OCI-LY3 (cell line): Measurements from ENCODE around the gene LAMTOR2.

Experiments
- H2AFZ ChIP-seq: fragments of 200-600, 300-600 bp; shearing (Covaris generic); 2 replicates; pipeline ENCODE4 v1.6.0; 2014; ENCODE audit warnings: antibody characterized with exemption, low read depth, low read length
- H3K27ac ChIP-seq: fragments of 200-600, 300-600 bp; sonication (generic); 2 replicates; pipeline ENCODE4 v1.5.1; 2014; ENCODE audit warnings: mild to moderate bottlenecking, low read length, moderate library complexity, mixed read lengths
- H3K27me3 ChIP-seq: fragments of 200-600, 300-600 bp; sonication (generic); 2 replicates; pipeline ENCODE4 v1.6.1; 2014; ENCODE audit warnings: low read depth, low read length, mixed read lengths
- H3K36me3 ChIP-seq: fragments of 200-600, 300-600 bp; sonication (generic); replicated peaks from 2 replicates; pipeline ENCODE3; 2014; ENCODE audit warnings: low read depth, low read length, mixed read lengths
- H3K4me1 ChIP-seq: fragments of 300-600, 200-600 bp; sonication (generic); 2 replicates; pipeline ENCODE4 v1.6.1; 2014; ENCODE audit warnings: low read length, mixed read lengths
- H3K4me2 ChIP-seq: fragments of 200-600, 300-600 bp; sonication (generic); 2 replicates; pipeline ENCODE4 v1.6.1; 2014; ENCODE audit warnings: low read length, mixed read lengths
- H3K4me3 ChIP-seq: fragments of 300-600, 200-600 bp; sonication (generic); 2 replicates; pipeline ENCODE4 v1.5.1; 2014; ENCODE audit warnings: antibody characterized with exemption, mild to moderate bottlenecking, low read length, moderate library complexity
- H3K79me2 ChIP-seq: fragments of 300-600, 200-600 bp; shearing (Covaris generic); 2 replicates; pipeline ENCODE4 v1.6.1; 2014; ENCODE audit warnings: mild to moderate bottlenecking, low read length, mixed read lengths
- H3K9ac ChIP-seq: fragments of 300-600, 200-600 bp; shearing (Covaris generic); 2 replicates; pipeline ENCODE4 v1.6.0; 2014; ENCODE audit warnings: mild to moderate bottlenecking, low read length, moderate library complexity
- H3K9me3 ChIP-seq: fragments of 200-600, 300-600 bp; shearing (Covaris generic); 2 replicates; pipeline ENCODE4 v1.6.1; 2014; ENCODE audit warnings: low read length, mixed read lengths; ENCODE audit not compliant: insufficient read depth
- H4K20me1 ChIP-seq: fragments of 200-600, 300-600 bp; sonication (generic); 2 replicates; pipeline ENCODE4 v1.6.1; 2016; ENCODE audit warnings: low read length, mixed read lengths; ENCODE audit not compliant: insufficient read depth
- EZH2phosphoT487 ChIP-seq: fragments of 200-600 bp; shearing (Covaris generic); IDR thresholded peaks from 2 replicates; pipeline ENCODE4 v1.6.1; 2018; ENCODE audit warnings: antibody characterized with exemption, mixed run types, low read depth
- TF ChIP-seq, protein P1 (sequence below): fragments of 200-600, 300-600 bp; sonication (generic); IDR thresholded peaks from 2 replicates; pipeline ENCODE4 v1.5.1; 2014; ENCODE audit warnings: antibody characterized with exemption, low read length, low read depth

LAMTOR2 gene

GRCh38 chr1:156077430-156077760 lies 22.8 kb downstream of the LAMTOR2 start:
- no peak overlapping the region for H3K4me2 ChIP-seq
- no peaks in the 10 kb centered on the region for H3K27me3 ChIP-seq
- H2AFZ ChIP-seq, result no peak overlapping the region
- H3K9ac ChIP-seq, result no peak overlapping the region
- H3K36me3 ChIP-seq, result no peaks in the 10 kb centered on the region
- no peaks in the 10 kb centered on the region for H3K9me3 ChIP-seq
- no peaks in the 10 kb centered on the region for H3K79me2 ChIP-seq
- H3K4me3 ChIP-seq, result no peak overlapping the region
- H3K27ac ChIP-seq, result no peak overlapping the region
- H3K4me1 ChIP-seq, result peaks cover 6% of the 10 kb centered on the region; the same call in 1 of the 2 replicates
- H4K20me1 ChIP-seq, result no peaks in the 10 kb centered on the region
- TF ChIP-seq EZH2phosphoT487, result no peak
- TF ChIP-seq, protein P1, sequence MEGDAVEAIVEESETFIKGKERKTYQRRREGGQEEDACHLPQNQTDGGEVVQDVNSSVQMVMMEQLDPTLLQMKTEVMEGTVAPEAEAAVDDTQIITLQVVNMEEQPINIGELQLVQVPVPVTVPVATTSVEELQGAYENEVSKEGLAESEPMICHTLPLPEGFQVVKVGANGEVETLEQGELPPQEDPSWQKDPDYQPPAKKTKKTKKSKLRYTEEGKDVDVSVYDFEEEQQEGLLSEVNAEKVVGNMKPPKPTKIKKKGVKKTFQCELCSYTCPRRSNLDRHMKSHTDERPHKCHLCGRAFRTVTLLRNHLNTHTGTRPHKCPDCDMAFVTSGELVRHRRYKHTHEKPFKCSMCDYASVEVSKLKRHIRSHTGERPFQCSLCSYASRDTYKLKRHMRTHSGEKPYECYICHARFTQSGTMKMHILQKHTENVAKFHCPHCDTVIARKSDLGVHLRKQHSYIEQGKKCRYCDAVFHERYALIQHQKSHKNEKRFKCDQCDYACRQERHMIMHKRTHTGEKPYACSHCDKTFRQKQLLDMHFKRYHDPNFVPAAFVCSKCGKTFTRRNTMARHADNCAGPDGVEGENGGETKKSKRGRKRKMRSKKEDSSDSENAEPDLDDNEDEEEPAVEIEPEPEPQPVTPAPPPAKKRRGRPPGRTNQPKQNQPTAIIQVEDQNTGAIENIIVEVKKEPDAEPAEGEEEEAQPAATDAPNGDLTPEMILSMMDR, result no peak

GRCh38 chr1:156078728-156079127 lies 24.1 kb downstream of the LAMTOR2 start:
- no peak overlapping the region for H3K4me3 ChIP-seq
- no peak overlapping the region for H3K9ac ChIP-seq
- peaks cover 9% of the 10 kb centered on the region for H3K27me3 ChIP-seq
- no peaks in the 10 kb centered on the region for H4K20me1 ChIP-seq
- no peak overlapping the region for H3K27ac ChIP-seq
- H3K4me1 ChIP-seq, result peaks cover 10% of the 10 kb centered on the region; the same call in 1 of the 2 replicates
- H3K36me3 ChIP-seq, result no peaks in the 10 kb centered on the region
- no peak overlapping the region for H2AFZ ChIP-seq
- no peaks in the 10 kb centered on the region for H3K9me3 ChIP-seq
- no peak overlapping the region for H3K4me2 ChIP-seq
- no peaks in the 10 kb centered on the region for H3K79me2 ChIP-seq
- TF ChIP-seq EZH2phosphoT487, result no peak
- TF ChIP-seq, protein P1, result no peak

GRCh38 chr1:156079762-156080161 lies 25.2 kb downstream of the LAMTOR2 start:
- Histone ChIP-seq H3K4me1 (peaks cover 19% of the 10 kb centered on the region), H3K79me2 (no peaks in the 10 kb centered on the region), H3K36me3 (no peaks in the 10 kb centered on the region), H3K4me2 (no peak overlapping the region), H3K4me3 (no peak overlapping the region), H3K9me3 (no peaks in the 10 kb centered on the region), H2AFZ (no peak overlapping the region), H4K20me1 (no peaks in the 10 kb centered on the region), H3K27me3 (peaks cover 19% of the 10 kb centered on the region), H3K9ac (no peak overlapping the region), H3K27ac (no peak overlapping the region)
- TF ChIP-seq, protein P1, result no peak
- no peak for TF ChIP-seq EZH2phosphoT487

DNA sequence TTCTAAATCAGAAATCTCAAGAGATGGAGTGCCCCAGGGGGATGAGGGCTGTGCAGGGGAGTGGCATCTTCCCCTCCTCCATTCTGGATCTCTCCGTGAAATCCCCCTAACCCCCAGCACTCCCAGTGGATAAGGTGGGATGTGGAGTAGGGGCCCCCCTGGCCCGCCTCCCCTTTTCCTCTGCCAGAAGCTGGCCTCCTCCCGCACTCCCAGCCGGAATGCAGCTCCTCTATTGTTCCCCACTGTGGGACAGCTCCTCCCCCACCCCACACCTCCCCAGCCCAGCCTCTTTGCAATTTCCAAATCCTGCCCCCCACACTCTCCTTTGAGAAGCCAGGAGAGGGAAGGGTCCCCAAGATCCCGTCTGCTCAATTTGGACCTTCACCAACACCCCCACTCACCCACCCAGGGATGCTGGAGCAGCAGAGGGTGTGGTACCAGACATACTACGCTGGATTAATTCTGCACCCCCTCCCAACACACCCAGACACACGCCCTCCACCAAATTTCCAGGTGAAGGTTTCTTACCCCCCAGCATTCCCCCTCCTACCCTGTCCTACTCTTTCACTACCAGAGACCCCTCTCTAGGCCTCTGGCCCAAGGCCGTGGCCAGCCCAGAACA lies 25.8 kb downstream of the LAMTOR2 start:
- H3K4me1 ChIP-seq, result peaks cover 19% of the 10 kb centered on the region
- H2AFZ ChIP-seq, result no peak overlapping the region
- H3K4me2 ChIP-seq, result no peak overlapping the region
- no peak overlapping the region for H3K9ac ChIP-seq
- H3K36me3 ChIP-seq, result no peaks in the 10 kb centered on the region
- H3K27ac ChIP-seq, result no peak overlapping the region
- H4K20me1 ChIP-seq, result no peaks in the 10 kb centered on the region
- no peak for TF ChIP-seq EZH2phosphoT487
- no peaks in the 10 kb centered on the region for H3K79me2 ChIP-seq
- no peak overlapping the region for H3K4me3 ChIP-seq
- H3K9me3 ChIP-seq, result no peaks in the 10 kb centered on the region
- H3K27me3 ChIP-seq, result peaks cover 25% of the 10 kb centered on the region
